ENCODE data around the gene KRT75.

The KRT75 gene

GRCh38 chr12:52389313-52390207 lies 44.6 kb downstream of the KRT75 start:
- DNase-seq = no peak

- no peak for DNase-seq
These were observed 46.3 kb downstream of the KRT75 start for GRCh38 chr12:52387859-52388258.

- DNase-seq = no peak
These were observed 48.9 kb downstream of the KRT75 start, which contains the start of gene KRT84 for GRCh38 chr12:52385226-52385702. Gene KRT84, minus strand, starts transcription at chr12:52385652. Its CDS starts 67 bp downstream, at chr12:52385585.

- no peak for DNase-seq
These were observed 50.8 kb downstream of the KRT75 start for GRCh38 chr12:52383331-52383730.

- no peak for DNase-seq
These were observed 51.3 kb downstream of the KRT75 start for GRCh38 chr12:52382854-52383253.

GRCh38 chr12:52381206-52381605 lies 53.0 kb downstream of the KRT75 start:
- DNase-seq = no peak

- peak; percentile 8 for DNase-seq
These were observed 53.9 kb downstream of the KRT75 start for GRCh38 chr12:52380271-52380694.

GRCh38 chr12:52379536-52379935 lies 54.6 kb downstream of the KRT75 start:
- no peak for DNase-seq

- no peak for DNase-seq
These were observed 56.1 kb downstream of the KRT75 start for GRCh38 chr12:52378091-52378490.

- no peak for DNase-seq
These were observed 56.9 kb downstream of the KRT75 start for GRCh38 chr12:52377266-52377665.

All from GDM1 (cell line).